Kidney epithelial cell (primary cell): ENCODE data around the gene RNF182. TPM values are rescaled to one million over a fixed set of nuclear protein-coding genes. Genes with fewer than 3 reads are reported as not detected.

ENCODE experiments used
- DNase-seq: peaks from one replicate; pipeline ENCODE4 v3.0.0-alpha.2; 2010; ENCODE audit warnings: low read depth
- H3K27me3 ChIP-seq: 2 replicates; pipeline ENCODE4 v1.6.0; 2011; ENCODE audit warnings: low read length; ENCODE audit not compliant: control insufficient read depth, insufficient read depth
- H3K36me3 ChIP-seq: 2 replicates; pipeline ENCODE4 v1.5.1; 2011; ENCODE audit warnings: low read length; ENCODE audit not compliant: control insufficient read depth, insufficient read depth
- H3K4me3 ChIP-seq: 2 replicates; pipeline ENCODE4 v1.5.1; 2011; ENCODE audit warnings: low read depth, mild to moderate bottlenecking, control low read depth, low read length
- CTCF ChIP-seq: IDR thresholded peaks from 2 replicates; pipeline ENCODE4 v1.5.1; 2011; ENCODE audit warnings: mild to moderate bottlenecking, moderate library complexity, low read length, control low read depth, inconsistent platforms; ENCODE audit not compliant: insufficient read depth, poor library complexity, severe bottlenecking
- total RNA-seq: library from RNA; depleted of rRNA; stranded (reverse); fragments of >200 nt; gene quantifications from 2 replicates; pipeline ENCODE4 v1.2.3, GENCODE V29; 2015

The RNF182 gene
- total RNA-seq, 1 donor from 2014 or later: 7.6 TPM

- Histone ChIP-seq H3K4me3 (no peak overlapping the region), H3K27me3 (no peaks in the 10 kb centered on the region), H3K36me3 (no peaks in the 10 kb centered on the region)
- no peak for TF ChIP-seq CTCF
- DNase-seq: no peak
These were observed 62.7 kb downstream of the RNF182 start for GRCh38 chr6:13987400-13987865.

GRCh38 chr6:13988049-13988738, 63.4 kb downstream of the RNF182 start:
- Histone ChIP-seq H3K27me3 (no peaks in the 10 kb centered on the region), H3K36me3 (no peaks in the 10 kb centered on the region), H3K4me3 (no peak overlapping the region)
- TF ChIP-seq CTCF: no peak
- no peak for DNase-seq

GRCh38 chr6:13988908-13989307, 64.2 kb downstream of the RNF182 start:
- no peak for DNase-seq
- Histone ChIP-seq H3K4me3 (no peak overlapping the region), H3K27me3 (no peaks in the 10 kb centered on the region), H3K36me3 (no peaks in the 10 kb centered on the region)
- TF ChIP-seq CTCF: no peak

- H3K27me3 ChIP-seq: no peaks in the 10 kb centered on the region
- DNase-seq: no peak
- no peak for TF ChIP-seq CTCF
- H3K4me3 ChIP-seq: no peak overlapping the region
- H3K36me3 ChIP-seq: no peaks in the 10 kb centered on the region
These were observed 64.9 kb downstream of the RNF182 start for GRCh38 chr6:13989496-13990144.

GRCh38 chr6:13990796-13991195, 66.0 kb downstream of the RNF182 start:
- Histone ChIP-seq H3K4me3 (no peak overlapping the region), H3K36me3 (no peaks in the 10 kb centered on the region), H3K27me3 (no peaks in the 10 kb centered on the region)
- DNase-seq: no peak
- TF ChIP-seq CTCF: no peak
